Neuronal stem cell (in vitro differentiated cells): ENCODE data around the gene ALG9.

ENCODE experiments used
- DNase-seq: peaks from one replicate; pipeline ENCODE4 v3.0.0-alpha.2; 2013; ENCODE audit warnings: low spot score
- H2AFZ ChIP-seq: one replicate; pipeline ENCODE4 v1.6.1; 2013; ENCODE audit warnings: mild to moderate bottlenecking, low read length, inconsistent platforms
- H2AK5ac ChIP-seq: 2 replicates; pipeline ENCODE4 v1.6.1; 2013; ENCODE audit warnings: low read depth, mild to moderate bottlenecking, inconsistent platforms, low read length, moderate library complexity, mixed read lengths
- H2BK120ac ChIP-seq: 2 replicates; pipeline ENCODE4 v1.6.1; 2013; ENCODE audit warnings: low read depth, mild to moderate bottlenecking, inconsistent platforms, low read length, moderate library complexity, mixed read lengths
- H2BK12ac ChIP-seq: one replicate; pipeline ENCODE4 v1.6.1; 2013; ENCODE audit warnings: low read length, inconsistent platforms
- H2BK15ac ChIP-seq: 2 replicates; pipeline ENCODE4 v1.6.1; 2013; ENCODE audit warnings: mild to moderate bottlenecking, low read length, inconsistent platforms, mixed read lengths
- H2BK5ac ChIP-seq: one replicate; pipeline ENCODE4 v1.6.1; 2013; ENCODE audit warnings: inconsistent platforms, mild to moderate bottlenecking, low read length, moderate library complexity
- H3K14ac ChIP-seq: one replicate; pipeline ENCODE4 v1.6.1; 2013; ENCODE audit warnings: low read length, inconsistent platforms
- H3K18ac ChIP-seq: 2 replicates; pipeline ENCODE4 v1.6.1; 2013; ENCODE audit warnings: low read length, inconsistent platforms
- H3K23ac ChIP-seq: 2 replicates; pipeline ENCODE4 v1.6.1; 2013; ENCODE audit warnings: low read depth, mild to moderate bottlenecking, mixed read lengths, low read length, inconsistent platforms; ENCODE audit not compliant: poor library complexity
- H3K27ac ChIP-seq: replicated peaks from 3 replicates; pipeline ENCODE4 v1.5.1; 2013; ENCODE audit warnings: low read length, inconsistent platforms
- H3K27me3 ChIP-seq, 3 experiments: 2 replicates each; pipeline ENCODE4 v1.6.1; 2013; ENCODE audit warnings: low read length in 3 of 3, mild to moderate bottlenecking in 2 of 3, inconsistent platforms in 1 of 3, low read depth in 1 of 3, mixed read lengths in 1 of 3, moderate library complexity in 1 of 3; ENCODE audit not compliant: control insufficient read depth in 3 of 3, insufficient read depth in 3 of 3
- H3K36me3 ChIP-seq, 2 donors: replicated peaks in 1 of 2; 2 replicates each; pipeline ENCODE4 v1.6.1; 2013; ENCODE audit warnings: low read length in 2 of 2; ENCODE audit not compliant: control insufficient read depth in 2 of 2, insufficient read depth in 2 of 2
- H3K4ac ChIP-seq: 2 replicates; pipeline ENCODE4 v1.6.1; 2013; ENCODE audit warnings: inconsistent platforms, mild to moderate bottlenecking, low read length, moderate library complexity
- H3K4me1 ChIP-seq, 2 donors: 1 replicate in 1 of 2; 2 replicates in 1 of 2; pipeline ENCODE4 v1.6.1; 2013; ENCODE audit warnings: low read length in 2 of 2, low read depth in 1 of 2; ENCODE audit not compliant: control insufficient read depth in 2 of 2, insufficient read depth in 1 of 2
- H3K4me2 ChIP-seq: one replicate; pipeline ENCODE4 v1.6.1; 2013; ENCODE audit warnings: mild to moderate bottlenecking, low read length, inconsistent platforms; ENCODE audit not compliant: insufficient read depth, poor library complexity, severe bottlenecking
- H3K4me3 ChIP-seq, 2 donors: 2 replicates each; pipeline ENCODE4 v1.5.1; 2013; ENCODE audit warnings: low read length in 2 of 2, mild to moderate bottlenecking in 2 of 2, inconsistent platforms in 1 of 2, moderate library complexity in 1 of 2
- H3K79me1 ChIP-seq: one replicate; pipeline ENCODE4 v1.6.1; 2013; ENCODE audit warnings: low read depth, mild to moderate bottlenecking, inconsistent platforms, low read length, moderate library complexity
- H3K9ac ChIP-seq: one replicate; pipeline ENCODE4 v1.6.1; 2013; ENCODE audit warnings: mild to moderate bottlenecking, low read depth, low read length, inconsistent platforms; ENCODE audit not compliant: poor library complexity
- H3K9me3 ChIP-seq, 2 donors: replicated peaks in 1 of 2; 2 replicates each; pipeline versions ENCODE3 to v1.6.1; 2013; ENCODE audit warnings: low read length in 2 of 2, mild to moderate bottlenecking in 2 of 2, inconsistent platforms in 1 of 2, low read depth in 1 of 2, mixed read lengths in 1 of 2, moderate library complexity in 1 of 2; ENCODE audit not compliant: control insufficient read depth in 2 of 2, insufficient read depth in 1 of 2
- H4K8ac ChIP-seq: one replicate; pipeline ENCODE4 v1.6.1; 2013; ENCODE audit warnings: low read depth, mild to moderate bottlenecking, inconsistent platforms, low read length, moderate library complexity
- H4K91ac ChIP-seq: one replicate; pipeline ENCODE4 v1.6.1; 2013; ENCODE audit warnings: low read length, low read depth, mild to moderate bottlenecking, inconsistent platforms; ENCODE audit not compliant: poor library complexity
- WGBS, 2 donors: extraction: QIAGEN DNeasy Blood & Tissue Kit; methylation state at CpG; one replicate each; pipeline ENCODE4 v1.1.7; 2013; ENCODE audit warnings: missing lambda C conversion rate in 2 of 2, mixed read lengths in 1 of 2; ENCODE audit not compliant: insufficient read length in 2 of 2, insufficient replicate concordance in 1 of 2; ENCODE audit errors: extremely low coverage in 2 of 2; 5-methylcytosine and 5-hydroxymethylcytosine counted together

The ALG9 gene

DNA sequence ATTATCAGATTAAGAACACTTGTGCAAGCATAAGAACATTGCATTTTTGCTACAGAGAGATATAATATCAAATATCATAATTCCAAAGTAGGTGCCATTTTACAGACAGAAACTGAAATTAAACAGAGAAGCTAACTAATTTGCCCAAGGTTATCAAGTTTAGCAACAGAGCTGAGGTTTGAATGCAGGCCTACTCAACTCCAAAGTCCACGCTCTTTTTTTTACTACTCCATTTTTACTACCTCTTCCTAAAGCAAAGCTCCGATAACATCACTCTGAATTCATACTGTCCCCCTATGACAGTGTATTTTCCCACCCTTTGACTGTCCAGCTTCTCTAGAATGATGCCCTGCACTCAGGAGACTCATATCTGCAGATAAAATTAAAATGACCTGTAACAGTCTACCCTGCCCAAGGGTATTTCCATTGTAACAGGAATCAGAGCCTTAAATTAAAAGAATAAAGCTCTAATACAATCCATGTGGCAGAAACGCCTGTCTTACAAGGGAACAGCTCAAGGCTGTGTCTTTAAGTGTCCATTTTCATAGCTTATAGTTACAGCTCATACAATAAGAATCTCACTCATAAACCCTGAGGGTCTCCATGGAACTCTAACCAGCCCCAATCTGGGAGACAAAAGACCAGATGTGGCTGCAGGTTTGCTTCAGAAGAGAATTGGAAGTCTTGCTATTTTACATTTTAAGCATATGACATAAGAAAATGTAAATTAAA lies 36.8 kb downstream of the ALG9 start:
- H2BK120ac ChIP-seq = no peak overlapping the region
- WGBS, 2 donors = 100% methylated on average over 1 of the region's 3 CpGs; no CpG with 5 or more reads in 1 of the 2 donors
- no peak overlapping the region for H2BK12ac ChIP-seq
- H3K27me3 ChIP-seq = no peaks in the 10 kb centered on the region
- no peaks in the 10 kb centered on the region for H3K79me1 ChIP-seq
- H2BK5ac ChIP-seq = no peak overlapping the region
- no peaks in the 10 kb centered on the region for H3K4me1 ChIP-seq
- no peak for DNase-seq
- no peak overlapping the region for H3K23ac ChIP-seq
- H4K8ac ChIP-seq = no peak overlapping the region
- H3K27ac ChIP-seq = no peak overlapping the region
- H3K9me3 ChIP-seq = no peaks in the 10 kb centered on the region
- no peak overlapping the region for H3K9ac ChIP-seq
- H3K18ac ChIP-seq = no peak overlapping the region
- H2BK15ac ChIP-seq = no peak overlapping the region
- H2AFZ ChIP-seq = no peak overlapping the region
- H4K91ac ChIP-seq = no peak overlapping the region
- no peak overlapping the region for H3K4me2 ChIP-seq
- peaks cover 0 to 77% of the 10 kb centered on the region in 2 donors for H3K36me3 ChIP-seq
- H3K4ac ChIP-seq = no peak overlapping the region
- H3K14ac ChIP-seq = no peak overlapping the region
- H2AK5ac ChIP-seq = no peak overlapping the region
- H3K4me3 ChIP-seq = no peak overlapping the region

DNA sequence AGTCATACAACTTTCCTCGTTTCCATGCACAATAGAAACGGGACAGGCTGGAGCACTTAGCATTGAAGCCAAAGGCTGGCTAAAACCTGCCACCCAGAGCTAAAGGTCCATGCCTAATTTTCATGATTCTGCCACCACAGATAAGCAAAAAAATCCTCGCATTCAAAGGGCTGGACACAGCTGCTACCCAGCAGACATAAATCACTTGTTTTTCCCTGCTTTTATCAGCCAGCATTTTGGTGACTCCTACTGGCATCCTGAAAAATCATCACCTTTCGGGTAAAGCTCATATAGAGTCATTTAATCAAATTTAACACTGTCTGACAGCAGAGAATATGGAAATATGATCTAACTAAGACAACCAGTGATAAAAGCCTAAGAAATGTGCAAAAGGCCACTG lies 37.9 kb downstream of the ALG9 start:
- Histone ChIP-seq H2BK15ac (no peak overlapping the region), H4K8ac (no peak overlapping the region), H3K9me3 (no peaks in the 10 kb centered on the region), H4K91ac (no peak overlapping the region), H3K27ac (no peak overlapping the region), H3K4me3 (no peak overlapping the region), H2BK5ac (no peak overlapping the region), H3K23ac (no peak overlapping the region), H3K4me2 (no peak overlapping the region), H3K79me1 (no peaks in the 10 kb centered on the region), H2BK120ac (no peak overlapping the region), H3K4me1 (no peaks in the 10 kb centered on the region), H3K27me3 (no peaks in the 10 kb centered on the region), H2AK5ac (no peak overlapping the region), H3K14ac (no peak overlapping the region), H3K9ac (no peak overlapping the region), H2AFZ (no peak overlapping the region), H2BK12ac (no peak overlapping the region), H3K4ac (no peak overlapping the region), H3K18ac (no peak overlapping the region), H3K36me3 (peaks cover 0 to 75% of the 10 kb centered on the region in 2 donors)
- no peak for DNase-seq
- no CpG with 5 or more reads among the region's 4 CpGs for WGBS, 2 donors

DNA sequence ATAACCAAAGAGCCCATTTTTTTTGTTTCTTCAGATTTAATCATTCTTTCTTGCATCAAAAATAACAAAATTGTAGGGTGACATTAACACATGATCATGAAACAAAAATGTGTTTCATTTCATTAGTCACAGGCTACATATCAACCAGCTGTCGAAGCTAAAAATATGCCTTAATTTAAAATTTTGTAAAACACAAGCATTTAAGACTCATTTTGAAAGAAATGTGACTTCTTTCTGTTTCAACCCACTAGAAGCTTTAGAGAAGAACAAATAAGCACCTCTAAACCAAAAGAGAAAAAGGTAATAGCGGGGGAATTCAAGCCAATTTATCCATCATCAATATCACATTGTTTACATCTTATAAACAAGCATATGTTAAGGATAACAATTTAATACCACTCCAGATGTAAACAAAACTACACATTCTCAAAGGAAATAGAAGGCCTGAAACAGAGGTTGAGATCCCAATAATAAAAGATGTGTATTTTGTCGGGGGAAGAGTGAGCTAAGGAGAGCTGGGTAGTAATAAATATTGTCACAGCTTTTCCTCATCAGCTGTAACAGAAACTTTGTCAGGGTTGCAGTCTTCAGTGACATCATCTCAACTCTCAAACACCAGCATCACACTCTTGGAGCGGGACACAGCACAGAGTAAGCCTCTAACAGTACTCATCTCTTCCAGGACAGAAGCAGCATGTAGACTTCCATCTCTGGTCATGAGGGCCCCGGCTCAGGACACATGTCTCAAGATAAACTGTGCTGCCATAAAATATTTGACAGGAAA lies 42.0 kb downstream of the ALG9 start:
- no peak overlapping the region for H3K4ac ChIP-seq
- H4K91ac ChIP-seq = no peak overlapping the region
- H3K4me2 ChIP-seq = no peak overlapping the region
- H2AFZ ChIP-seq = no peak overlapping the region
- H2AK5ac ChIP-seq = no peak overlapping the region
- no peaks in the 10 kb centered on the region for H3K79me1 ChIP-seq
- H3K27ac ChIP-seq = no peak overlapping the region
- no peaks in the 10 kb centered on the region for H3K27me3 ChIP-seq
- no CpG with 5 or more reads among the region's 5 CpGs for WGBS, 2 donors
- H2BK120ac ChIP-seq = no peak overlapping the region
- H3K9me3 ChIP-seq = no peaks in the 10 kb centered on the region
- no peak overlapping the region for H3K23ac ChIP-seq
- H3K4me1 ChIP-seq = no peaks in the 10 kb centered on the region
- H3K9ac ChIP-seq = no peak overlapping the region
- no peak overlapping the region for H3K4me3 ChIP-seq
- no peak overlapping the region for H2BK15ac ChIP-seq
- H3K18ac ChIP-seq = no peak overlapping the region
- H4K8ac ChIP-seq = no peak overlapping the region
- no peak for DNase-seq
- H3K36me3 ChIP-seq = peaks cover 0 to 41% of the 10 kb centered on the region in 2 donors
- no peak overlapping the region for H2BK12ac ChIP-seq
- no peak overlapping the region for H2BK5ac ChIP-seq
- H3K14ac ChIP-seq = no peak overlapping the region

- no peak for DNase-seq
- peaks cover 0 to 21% of the 10 kb centered on the region in 2 donors for H3K36me3 ChIP-seq
- H3K23ac ChIP-seq = no peak overlapping the region
- H3K27ac ChIP-seq = no peak overlapping the region
- no peaks in the 10 kb centered on the region for H3K4me1 ChIP-seq
- no peak overlapping the region for H2AFZ ChIP-seq
- H3K18ac ChIP-seq = no peak overlapping the region
- no peaks in the 10 kb centered on the region for H3K27me3 ChIP-seq
- H3K4ac ChIP-seq = no peak overlapping the region
- H3K14ac ChIP-seq = no peak overlapping the region
- H2BK5ac ChIP-seq = no peak overlapping the region
- no peak overlapping the region for H2AK5ac ChIP-seq
- no peaks in the 10 kb centered on the region for H3K9me3 ChIP-seq
- H3K4me3 ChIP-seq = no peak overlapping the region
- H2BK120ac ChIP-seq = no peak overlapping the region
- no peak overlapping the region for H4K91ac ChIP-seq
- no CpG with 5 or more reads among the region's 2 CpGs for WGBS, 2 donors
- H3K9ac ChIP-seq = no peak overlapping the region
- no peaks in the 10 kb centered on the region for H3K79me1 ChIP-seq
- H2BK15ac ChIP-seq = no peak overlapping the region
- H2BK12ac ChIP-seq = no peak overlapping the region
- H4K8ac ChIP-seq = no peak overlapping the region
- no peak overlapping the region for H3K4me2 ChIP-seq
Measured at GRCh38 chr11:111826322-111826950, 44.9 kb downstream of the ALG9 start.
